Fibroblast of skin of scalp (primary cell): ENCODE results near the gene IGFBP6.
"Not testable (repeated sequence)": the region's sequence is repeated elsewhere in the genome, so short reads cannot be mapped to it uniquely, and the experiment has no call there.

ENCODE experiments used
- DNase-seq: peaks from one replicate; pipeline ENCODE4 v3.0.0-alpha.2; 2013

IGFBP6 gene

DNA sequence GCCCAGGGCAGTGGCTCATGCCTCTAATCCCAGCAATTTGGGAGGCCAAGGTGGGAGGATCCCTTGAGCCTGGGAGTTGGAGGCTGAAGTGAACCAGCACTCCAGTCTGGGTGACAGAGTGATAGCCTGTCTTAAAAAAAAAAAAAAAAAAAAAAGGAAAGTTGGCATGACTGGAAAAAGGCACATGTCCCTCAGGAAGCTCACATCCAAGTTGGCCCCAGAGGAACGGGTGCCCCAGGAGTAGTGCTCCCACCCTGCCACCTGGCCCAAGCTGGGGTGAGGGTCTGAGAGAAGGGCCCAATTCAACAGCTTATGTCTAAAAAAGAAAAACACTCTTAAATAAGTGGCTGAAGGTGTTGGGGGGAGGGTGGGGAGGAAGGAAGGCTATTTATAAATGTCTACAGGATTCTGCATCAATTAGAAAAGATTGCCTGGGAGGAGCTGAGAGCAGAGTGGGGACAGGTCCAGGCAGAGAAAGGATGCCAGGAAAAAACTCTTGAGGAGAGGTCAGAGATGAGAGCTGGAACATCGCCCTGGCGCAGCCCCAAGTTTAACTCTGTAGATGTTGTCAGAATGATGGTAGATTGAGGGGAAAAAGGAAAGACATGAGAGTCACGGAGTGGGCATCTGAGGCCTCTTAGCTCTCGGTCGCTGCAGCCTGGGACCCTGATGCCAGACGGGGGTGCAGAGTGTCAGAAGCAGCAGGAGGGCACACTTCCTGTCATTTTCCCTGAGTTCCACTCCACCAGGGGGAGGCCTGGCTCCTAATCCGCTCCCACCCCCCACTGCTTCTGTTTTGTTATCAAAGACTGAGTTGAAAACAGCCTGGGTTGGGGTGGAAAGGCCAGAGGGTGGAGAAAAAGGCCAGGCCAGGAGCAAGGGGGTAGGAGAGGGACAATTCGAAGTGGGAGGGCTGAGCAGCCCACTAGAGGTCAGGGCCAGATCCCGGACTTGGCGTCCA lies 25.6 kb upstream of the IGFBP6 start:
- DNase-seq: peak; percentile 55

DNA sequence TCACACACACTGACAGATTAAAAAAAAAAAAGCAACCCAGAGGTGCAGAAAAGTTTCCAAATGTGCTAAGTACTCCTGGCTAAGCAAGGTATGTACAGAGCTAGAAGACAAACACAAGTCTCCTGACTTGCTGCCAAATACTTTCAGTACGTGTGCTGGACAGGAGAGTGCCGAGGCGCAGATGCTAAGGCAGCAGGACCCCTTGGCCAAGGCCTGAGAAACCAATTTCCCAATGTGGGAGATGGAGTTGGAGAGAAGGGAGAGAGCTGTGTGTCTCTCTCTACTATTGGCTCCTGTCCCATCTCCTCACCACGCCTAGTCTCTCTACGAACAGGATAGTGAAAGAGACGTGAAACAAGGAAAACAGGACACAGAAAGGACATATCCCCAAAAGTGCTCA lies 23.6 kb upstream of the IGFBP6 start:
- no peak for DNase-seq

GRCh38 chr12:53074283-53074998 lies 23.0 kb upstream of the IGFBP6 start:
- no peak for DNase-seq

GRCh38 chr12:53074999-53075370 lies 22.5 kb upstream of the IGFBP6 start:
- no peak for DNase-seq

DNA sequence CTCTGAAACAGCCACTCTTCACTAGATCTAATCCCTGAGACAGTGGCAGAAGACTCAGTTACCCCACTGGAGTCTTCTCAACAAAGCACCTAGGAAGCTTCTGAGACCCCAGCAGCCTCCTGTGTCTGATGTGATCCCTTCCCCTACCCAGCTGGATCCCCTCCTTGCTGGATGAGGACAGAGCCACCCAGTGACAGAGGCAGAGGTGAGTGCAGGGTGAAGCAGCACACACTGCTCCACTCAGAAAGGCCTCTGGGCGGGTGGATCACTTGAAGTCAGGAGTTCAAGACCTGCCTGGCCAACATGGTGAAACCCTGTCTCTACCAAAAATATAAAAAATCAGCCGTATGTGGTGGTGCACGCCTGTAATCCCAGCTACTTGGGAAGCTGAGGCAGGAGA lies 21.0 kb upstream of the IGFBP6 start:
- DNase-seq: no peak

DNA sequence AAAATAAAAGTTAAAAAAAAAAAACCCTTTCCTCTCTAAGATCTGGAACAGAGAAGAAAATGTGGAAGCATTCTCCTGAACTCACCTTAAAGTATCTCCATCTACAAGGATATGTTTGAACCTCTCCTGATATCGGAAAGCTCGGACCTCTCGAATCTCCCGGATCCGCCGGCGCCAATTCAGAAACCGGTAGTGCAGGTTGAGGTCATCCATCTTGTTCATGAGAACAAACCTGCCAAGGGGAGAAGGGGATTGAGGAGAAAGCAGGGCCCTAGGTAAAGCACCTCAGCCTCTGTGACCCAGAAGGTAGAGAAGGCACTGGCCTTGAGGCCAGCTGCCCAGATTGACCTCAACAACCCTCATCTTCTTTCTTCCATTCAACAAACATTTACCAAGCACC lies 20.4 kb upstream of the IGFBP6 start:
- no peak for DNase-seq

GRCh38 chr12:53078425-53079225 lies 18.8 kb upstream of the IGFBP6 start:
- DNase-seq: no peak

GRCh38 chr12:53079226-53080117 lies 18.0 kb upstream of the IGFBP6 start, which contains the start of gene SPRYD3:
TSS of gene SPRYD3 (minus strand) at chr12:53079390. CDS start at chr12:53079333, 57 bp downstream.
- DNase-seq: peak; percentile 98

DNA sequence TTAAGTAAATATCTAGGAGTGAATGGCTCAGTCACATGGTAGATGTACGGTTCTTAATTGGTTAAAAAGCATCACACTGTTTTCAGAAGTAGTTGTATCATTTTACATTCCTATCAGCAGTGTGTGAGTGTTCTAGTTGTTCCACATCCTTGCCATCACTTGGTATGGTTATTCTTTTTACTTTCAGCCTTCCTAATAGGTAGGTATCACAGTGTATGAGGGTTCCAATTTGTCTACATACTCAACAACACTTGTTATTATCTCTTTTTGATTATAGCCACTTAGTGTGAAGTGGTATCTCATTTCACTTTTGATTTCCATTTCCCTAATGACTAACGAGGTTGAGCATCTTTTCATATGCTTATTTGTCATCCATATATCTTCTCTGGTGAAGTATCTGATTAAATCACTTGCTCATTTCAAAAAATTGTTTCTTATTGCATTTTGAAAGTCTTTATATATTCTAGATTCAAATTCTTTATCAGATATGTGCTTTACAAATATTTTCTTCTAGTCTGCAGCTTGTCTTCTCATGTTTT lies 14.8 kb upstream of the IGFBP6 start:
- DNase-seq: no peak

- no peak for DNase-seq
These were observed 11.1 kb upstream of the IGFBP6 start for GRCh38 chr12:53086361-53086760.

GRCh38 chr12:53090105-53090504 lies 7.4 kb upstream of the IGFBP6 start:
- no peak for DNase-seq

GRCh38 chr12:53090554-53090953 lies 6.9 kb upstream of the IGFBP6 start:
- no peak for DNase-seq

- no peak for DNase-seq
These were observed 5.7 kb upstream of the IGFBP6 start for GRCh38 chr12:53091756-53092155.

DNA sequence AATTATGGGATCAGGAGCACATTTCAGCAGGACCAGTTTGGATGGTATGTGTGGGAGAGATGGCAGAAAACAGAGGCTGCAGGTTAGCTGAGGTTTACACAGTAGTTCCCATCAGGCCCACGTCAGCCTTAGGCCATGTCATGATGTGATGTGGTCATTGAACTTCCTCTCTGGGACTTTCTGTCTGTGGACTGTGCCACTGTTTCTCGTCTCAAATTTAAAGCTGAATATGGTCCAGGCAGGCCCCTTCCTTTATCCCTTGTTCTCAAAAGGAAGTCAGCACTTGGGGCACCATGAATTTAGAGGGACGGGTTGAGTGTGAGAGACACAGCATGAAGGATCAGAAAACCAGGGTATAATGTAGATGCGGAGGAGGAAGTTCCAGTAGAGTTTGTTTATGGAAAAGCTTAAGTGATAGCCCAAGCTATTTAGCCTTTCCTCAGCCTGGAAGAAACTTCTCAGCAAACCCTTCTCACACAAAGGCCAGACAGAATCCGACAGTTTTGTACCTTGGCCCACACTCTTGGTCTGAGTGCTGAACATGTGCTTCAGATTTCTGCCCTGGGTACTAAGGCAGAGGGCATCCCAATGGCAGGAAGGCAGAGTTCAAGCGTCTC lies 3.6 kb upstream of the IGFBP6 start:
- DNase-seq: no peak

GRCh38 chr12:53094394-53094787 lies 3.1 kb upstream of the IGFBP6 start:
- DNase-seq: no peak

- not testable (repeated sequence) for DNase-seq
These were observed 2.5 kb upstream of the IGFBP6 start for GRCh38 chr12:53094796-53095595.

DNA sequence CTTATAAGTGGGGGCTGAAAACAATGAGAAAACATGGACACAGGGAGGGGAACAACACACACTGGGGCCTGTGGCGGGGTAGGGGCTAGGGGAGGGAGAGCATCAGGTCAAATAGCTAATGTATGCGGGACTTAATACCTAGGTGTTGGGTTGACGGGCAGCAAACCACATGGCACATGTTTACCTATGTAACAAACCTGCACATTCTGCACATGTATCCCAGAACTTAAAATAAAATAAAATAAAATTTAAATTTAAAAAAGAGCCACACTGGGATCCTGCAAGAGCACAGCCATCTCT lies 1.9 kb upstream of the IGFBP6 start:
- not testable (repeated sequence) for DNase-seq

GRCh38 chr12:53096089-53096741 lies 1.3 kb upstream of the IGFBP6 start:
- peak; percentile 92 for DNase-seq

DNA sequence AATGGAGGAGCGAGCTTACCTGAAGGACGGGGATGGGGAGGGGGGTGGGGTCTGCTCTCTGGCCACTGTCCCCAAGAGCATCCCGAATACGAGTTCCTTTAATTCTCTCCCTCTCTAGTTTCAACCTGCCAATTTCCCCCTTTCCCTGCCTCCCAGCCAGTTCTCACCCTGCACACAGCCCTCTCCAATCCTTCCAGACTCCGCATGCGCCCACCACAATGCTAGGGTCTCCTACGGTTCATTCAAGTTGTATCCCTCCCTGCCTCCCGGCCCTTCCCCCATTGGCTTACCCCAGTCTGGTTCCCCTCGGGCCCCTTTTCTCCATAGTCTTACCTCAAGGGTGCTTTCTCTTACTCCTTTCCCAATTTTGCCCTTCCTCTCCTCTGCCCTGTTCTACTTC lies 708 bp upstream of the IGFBP6 start:
- no peak for DNase-seq

DNA sequence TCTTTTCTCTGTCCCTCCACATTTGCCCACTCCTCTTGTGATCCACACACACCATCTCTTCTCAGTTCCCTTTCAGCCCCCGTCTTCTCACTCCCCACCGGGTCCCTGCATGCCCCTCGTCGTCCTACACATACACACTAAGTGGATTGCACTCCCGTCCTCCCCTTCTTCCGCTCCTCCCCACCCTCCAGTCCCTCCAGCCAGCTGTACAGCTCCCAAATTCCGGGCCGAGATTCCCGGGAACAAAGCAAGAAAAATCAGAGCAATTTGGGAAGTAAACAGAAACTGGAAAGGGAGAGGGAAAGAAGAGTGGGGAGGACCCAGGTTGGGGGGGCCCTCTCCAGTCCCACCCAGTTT lies 282 bp upstream of the IGFBP6 start:
- DNase-seq: peak; percentile 49
